Glomerular visceral epithelial cell (primary cell): ENCODE data around the gene RPLP2.

ENCODE experiments used
- DNase-seq: peaks from one replicate; pipeline ENCODE4 v3.0.0-alpha.2; 2016; ENCODE audit errors: extremely low spot score

RPLP2 gene

GRCh38 chr11:803770-804598 lies 5.8 kb upstream of the RPLP2 start:
- no peak for DNase-seq

GRCh38 chr11:804599-804964 lies 5.2 kb upstream of the RPLP2 start:
- no peak for DNase-seq

GRCh38 chr11:808427-809286 lies 1.1 kb upstream of the RPLP2 start:
- peak; percentile 70 for DNase-seq

- DNase-seq: no peak
Observed at GRCh38 chr11:810040-810567, 337 bp downstream of the RPLP2 start.

GRCh38 chr11:811446-812245 lies 1.9 kb downstream of the RPLP2 start:
- DNase-seq: no peak

- no peak for DNase-seq
Observed at GRCh38 chr11:812390-812789, 2.6 kb downstream of the RPLP2 start.

GRCh38 chr11:813072-813455 lies 3.3 kb downstream of the RPLP2 start:
- DNase-seq: no peak

- no peak for DNase-seq
Observed at GRCh38 chr11:813456-814096, 3.8 kb downstream of the RPLP2 start.

GRCh38 chr11:815675-816432 lies 6.1 kb downstream of the RPLP2 start:
- no peak for DNase-seq

- DNase-seq: no peak
Observed at GRCh38 chr11:816433-816779, 6.6 kb downstream of the RPLP2 start.

GRCh38 chr11:818396-819128 lies 8.8 kb downstream of the RPLP2 start, which contains the start of gene PNPLA2:
TSS of gene PNPLA2 (plus strand) at chr11:818914. CDS start at chr11:819719, 805 bp downstream.
- DNase-seq: peak; percentile 89

GRCh38 chr11:819129-819931 lies 9.6 kb downstream of the RPLP2 start:
- DNase-seq: peak; percentile 92

GRCh38 chr11:819943-820649 lies 10.3 kb downstream of the RPLP2 start:
- DNase-seq: peak; percentile 86

- DNase-seq: peak; percentile 85
Observed at GRCh38 chr11:820655-821511, 11.1 kb downstream of the RPLP2 start.

GRCh38 chr11:821512-822371 lies 12.0 kb downstream of the RPLP2 start:
- DNase-seq: no peak
